ENCODE results near the gene ANTXR1. TPM values are rescaled to one million over a fixed set of nuclear protein-coding genes. Genes with fewer than 3 reads are reported as not detected.
A peak's percentile ranks its signal among the peaks of the same experiment; 100 is the strongest.

ANTXR1 gene
- total RNA-seq, 1 experiment from 2014 or later: 25.7 TPM

DNA sequence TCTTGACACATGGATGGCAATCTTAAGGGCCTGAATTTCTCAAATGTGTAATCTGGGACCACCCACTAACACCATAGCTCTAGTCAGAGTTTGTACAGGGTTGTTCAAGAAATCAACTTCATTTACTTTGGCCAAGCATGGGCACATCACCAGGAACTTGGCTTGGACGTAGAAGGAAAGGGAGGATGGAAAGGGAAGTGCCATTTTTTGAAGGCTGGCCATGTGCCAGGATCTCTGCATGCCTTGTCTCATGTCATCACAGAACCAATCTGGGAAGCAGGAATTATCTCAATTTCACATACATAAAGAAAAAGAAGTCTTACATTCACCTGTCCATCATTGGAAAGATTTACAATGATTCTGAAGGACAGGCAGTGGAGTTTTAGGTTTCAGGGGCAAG lies 128.1 kb downstream of the ANTXR1 start:
- POLR2A ChIA-PET: no interaction called here
- H3K79me2 ChIP-seq (ENCODE audit: insufficient read depth, low read length): no peaks in the 10 kb centered on the region
- H3K4me2 ChIP-seq (ENCODE audit: low read length): no peak overlapping the region
- DNase-seq (ENCODE audit: low read depth, low spot score) (no peak), ATAC-seq (no peak)
- H3K36me3 ChIP-seq (ENCODE audit: control insufficient read depth in 1 of 2, insufficient read depth in 2 of 2, low read length in 2 of 2): no peaks in the 10 kb centered on the region
- TF ChIP-seq, protein P1, sequence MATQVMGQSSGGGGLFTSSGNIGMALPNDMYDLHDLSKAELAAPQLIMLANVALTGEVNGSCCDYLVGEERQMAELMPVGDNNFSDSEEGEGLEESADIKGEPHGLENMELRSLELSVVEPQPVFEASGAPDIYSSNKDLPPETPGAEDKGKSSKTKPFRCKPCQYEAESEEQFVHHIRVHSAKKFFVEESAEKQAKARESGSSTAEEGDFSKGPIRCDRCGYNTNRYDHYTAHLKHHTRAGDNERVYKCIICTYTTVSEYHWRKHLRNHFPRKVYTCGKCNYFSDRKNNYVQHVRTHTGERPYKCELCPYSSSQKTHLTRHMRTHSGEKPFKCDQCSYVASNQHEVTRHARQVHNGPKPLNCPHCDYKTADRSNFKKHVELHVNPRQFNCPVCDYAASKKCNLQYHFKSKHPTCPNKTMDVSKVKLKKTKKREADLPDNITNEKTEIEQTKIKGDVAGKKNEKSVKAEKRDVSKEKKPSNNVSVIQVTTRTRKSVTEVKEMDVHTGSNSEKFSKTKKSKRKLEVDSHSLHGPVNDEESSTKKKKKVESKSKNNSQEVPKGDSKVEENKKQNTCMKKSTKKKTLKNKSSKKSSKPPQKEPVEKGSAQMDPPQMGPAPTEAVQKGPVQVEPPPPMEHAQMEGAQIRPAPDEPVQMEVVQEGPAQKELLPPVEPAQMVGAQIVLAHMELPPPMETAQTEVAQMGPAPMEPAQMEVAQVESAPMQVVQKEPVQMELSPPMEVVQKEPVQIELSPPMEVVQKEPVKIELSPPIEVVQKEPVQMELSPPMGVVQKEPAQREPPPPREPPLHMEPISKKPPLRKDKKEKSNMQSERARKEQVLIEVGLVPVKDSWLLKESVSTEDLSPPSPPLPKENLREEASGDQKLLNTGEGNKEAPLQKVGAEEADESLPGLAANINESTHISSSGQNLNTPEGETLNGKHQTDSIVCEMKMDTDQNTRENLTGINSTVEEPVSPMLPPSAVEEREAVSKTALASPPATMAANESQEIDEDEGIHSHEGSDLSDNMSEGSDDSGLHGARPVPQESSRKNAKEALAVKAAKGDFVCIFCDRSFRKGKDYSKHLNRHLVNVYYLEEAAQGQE (IDR thresholded peaks at IDR 0.05; ENCODE audit: low read depth): no peak
- TF ChIP-seq CBX3 (IDR thresholded peaks at IDR 0.05; ENCODE audit: low read depth) (no peak), CEBPB (IDR thresholded peaks at IDR 0.05; ENCODE audit: low read depth) (no peak), SRF (IDR thresholded peaks at IDR 0.05; ENCODE audit: low read depth) (no peak)
- TF ChIP-seq, protein P2, sequence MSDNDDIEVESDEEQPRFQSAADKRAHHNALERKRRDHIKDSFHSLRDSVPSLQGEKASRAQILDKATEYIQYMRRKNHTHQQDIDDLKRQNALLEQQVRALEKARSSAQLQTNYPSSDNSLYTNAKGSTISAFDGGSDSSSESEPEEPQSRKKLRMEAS (IDR thresholded peaks at IDR 0.05): no peak
- RAD21 ChIA-PET (ENCODE audit: low non-redundant PET in 1 of 2, low total read pairs in 2 of 2, uncharacterized antibody in 2 of 2, unreplicated experiment in 2 of 2): no interaction called here
- BruUV-seq (replicated peaks): no TSS peak
- no peak overlapping the region for H3K9ac ChIP-seq (ENCODE audit: low read length)
- no peak overlapping the region for H3K4me3 ChIP-seq (replicated peaks in 1 of 2; ENCODE audit: low read depth in 1 of 2, low read length in 2 of 2)
- H2AFZ ChIP-seq (ENCODE audit: low read depth, low read length, poor library complexity, severe bottlenecking): no peak overlapping the region
- no peaks in the 10 kb centered on the region for H3K9me2 ChIP-seq (ENCODE audit: insufficient read depth)
- H3K4me1 ChIP-seq (ENCODE audit: control insufficient read depth in 1 of 2, insufficient read depth in 2 of 2, low read length in 2 of 2): peaks cover 32 to 44% of the 10 kb centered on the region in 2 experiments
- CTCF ChIA-PET: no interaction called here
- H3K9me3 ChIP-seq (ENCODE audit: control insufficient read depth in 1 of 2, insufficient read depth in 1 of 2, low read depth in 1 of 2, low read length in 2 of 2): no peaks in the 10 kb centered on the region
- intact Hi-C loops (cut with micrococcal nuclease): no loop called here
- H3K27ac ChIP-seq (ENCODE audit: low read depth, low read length): no peak overlapping the region
- no peaks in the 10 kb centered on the region for H3K27me3 ChIP-seq (ENCODE audit: insufficient read depth, low read length)
- H4K20me1 ChIP-seq (ENCODE audit: insufficient read depth): no peaks in the 10 kb centered on the region

- no peak overlapping the region for H3K27ac ChIP-seq (ENCODE audit: low read depth, low read length)
- no peak for ATAC-seq
- H3K4me1 ChIP-seq (ENCODE audit: control insufficient read depth in 1 of 2, insufficient read depth in 2 of 2, low read length in 2 of 2): peaks cover 19 to 27% of the 10 kb centered on the region in 2 experiments
- no peaks in the 10 kb centered on the region for H3K79me2 ChIP-seq (ENCODE audit: insufficient read depth, low read length)
- H3K9me2 ChIP-seq (ENCODE audit: insufficient read depth): no peaks in the 10 kb centered on the region
- no peaks in the 10 kb centered on the region for H3K36me3 ChIP-seq (ENCODE audit: control insufficient read depth in 1 of 2, insufficient read depth in 2 of 2, low read length in 2 of 2)
- no peak overlapping the region for H3K9ac ChIP-seq (ENCODE audit: low read length)
- peak overlapping the region; percentile 18 for H3K4me2 ChIP-seq (ENCODE audit: low read length)
- H3K4me3 ChIP-seq (replicated peaks in 1 of 2; ENCODE audit: low read depth in 1 of 2, low read length in 2 of 2): no peak overlapping the region
- no peak overlapping the region for H2AFZ ChIP-seq (ENCODE audit: low read depth, low read length, poor library complexity, severe bottlenecking)
- no peak for DNase-seq (ENCODE audit: low read depth, low spot score)
- no peaks in the 10 kb centered on the region for H4K20me1 ChIP-seq (ENCODE audit: insufficient read depth)
- no peaks in the 10 kb centered on the region for H3K9me3 ChIP-seq (ENCODE audit: control insufficient read depth in 1 of 2, insufficient read depth in 1 of 2, low read depth in 1 of 2, low read length in 2 of 2)
- ChIA-PET CTCF (no interaction called here), RAD21 (ENCODE audit: low non-redundant PET in 1 of 2, low total read pairs in 2 of 2, uncharacterized antibody in 2 of 2, unreplicated experiment in 2 of 2) (no interaction called here), POLR2A (no interaction called here)
- 0 out of 2 replicates have a peak, but pooled peaks have one; percentile 8 for TF ChIP-seq CEBPB (IDR thresholded peaks at IDR 0.05; ENCODE audit: low read depth)
- TF ChIP-seq SIN3A (IDR thresholded peaks at IDR 0.05; ENCODE audit: low read depth): no peak
- TF ChIP-seq YY1 (IDR thresholded peaks at IDR 0.05; ENCODE audit: extremely low read depth, insufficient replicate concordance, low read depth, low read length): no peak
- TF ChIP-seq SRF (IDR thresholded peaks at IDR 0.05; ENCODE audit: low read depth): no peak
- no peak for TF ChIP-seq ZFX (IDR thresholded peaks at IDR 0.05)
- no peak for TF ChIP-seq ZNF274 (IDR thresholded peaks at IDR 0.05; ENCODE audit: low read depth, low read length)
- no peak for TF ChIP-seq ATF3 (IDR thresholded peaks at IDR 0.05)
- no peak for TF ChIP-seq FOSL1 (IDR thresholded peaks at IDR 0.05; ENCODE audit: low read depth)
- peak; percentile 49 for TF ChIP-seq EGR1 (IDR thresholded peaks at IDR 0.05; ENCODE audit: low read depth)
- no peak for TF ChIP-seq RAD21 (IDR thresholded peaks at IDR 0.05; ENCODE audit: low read depth)
- TF ChIP-seq CBX3 (IDR thresholded peaks at IDR 0.05; ENCODE audit: low read depth): 0 out of 2 replicates have a peak, but pooled peaks have one; percentile 22
- no TSS peak for BruUV-seq (replicated peaks)
- H3K27me3 ChIP-seq (ENCODE audit: insufficient read depth, low read length): no peaks in the 10 kb centered on the region
- intact Hi-C loops (cut with micrococcal nuclease): no loop called here
Measured at GRCh38 chr2:69143748-69144360, 130.9 kb downstream of the ANTXR1 start.

All from HCT116 (cell line).